NCI-H2107 treated with DMSO at 0.1 percent for 48 hours (cell line): ENCODE data around the gene CLK2.
"Not testable (repeated sequence)": the region's sequence is repeated elsewhere in the genome, so short reads cannot be mapped to it uniquely, and the experiment has no call there.

Experiments used
- DNase-seq: peaks from one replicate; lab custom pipeline; 2025; ENCODE audit not compliant: unreplicated experiment; lab: John Stamatoyannopoulos, UW

Gene CLK2

DNA sequence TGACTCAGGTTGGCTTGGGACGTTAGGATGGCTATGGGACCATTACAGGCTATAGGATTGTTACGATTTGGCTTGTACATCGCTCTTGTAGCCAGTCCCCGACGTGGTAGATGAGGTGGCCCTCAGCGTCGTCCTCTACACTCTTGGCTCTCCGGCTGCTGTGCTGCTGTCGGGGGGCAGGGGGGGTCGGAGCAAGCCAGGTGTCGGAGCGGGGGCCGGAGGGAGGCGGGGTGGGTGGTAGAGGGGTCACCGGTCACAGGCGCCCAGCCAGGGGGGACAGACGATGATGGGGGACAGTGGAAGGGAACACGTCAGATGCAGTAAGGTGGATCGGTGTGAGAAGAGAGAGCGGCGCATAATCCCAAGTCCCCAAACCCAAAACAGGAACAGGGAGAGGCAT, 4.7 kb downstream of the CLK2 start:
- no peak for DNase-seq

DNA sequence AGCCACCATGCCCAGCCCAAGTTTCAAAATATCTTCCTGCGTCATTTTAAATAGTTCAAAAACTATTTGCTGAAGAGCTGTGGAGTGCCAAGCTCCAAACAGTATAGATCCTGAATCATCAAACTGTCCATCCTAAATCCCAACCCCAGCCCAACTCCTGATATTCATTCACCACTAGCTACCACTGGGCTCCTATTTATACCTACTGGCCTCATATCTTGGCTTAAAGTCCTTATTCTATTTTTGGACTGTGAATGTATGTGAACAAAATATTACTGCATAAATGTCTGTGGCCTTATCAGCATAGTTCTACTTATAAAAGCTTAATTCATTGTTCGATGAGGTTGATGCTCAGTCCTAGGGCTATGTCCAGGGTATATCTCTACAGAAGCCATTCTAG, 5.9 kb downstream of the CLK2 start:
- no peak for DNase-seq

DNA sequence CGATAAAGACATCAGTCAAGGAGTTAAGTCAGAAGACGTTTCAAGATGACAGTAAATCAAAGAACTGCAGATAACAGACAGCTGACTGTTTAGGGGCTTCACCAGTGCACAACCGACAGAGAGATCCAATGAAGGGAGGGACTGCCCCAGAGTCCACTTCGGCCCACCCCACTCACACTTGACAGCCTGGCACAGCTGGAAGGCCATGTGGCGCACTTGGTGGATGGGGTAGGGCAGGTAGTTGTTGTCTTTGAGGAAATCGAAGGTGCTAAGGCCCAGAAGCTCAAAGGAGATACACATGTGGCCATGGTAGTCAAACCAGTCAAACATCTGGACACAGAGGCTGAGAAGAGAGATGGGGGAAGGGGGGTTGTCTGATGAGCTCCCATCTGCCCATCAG, 6.8 kb downstream of the CLK2 start:
- DNase-seq: no peak

DNA sequence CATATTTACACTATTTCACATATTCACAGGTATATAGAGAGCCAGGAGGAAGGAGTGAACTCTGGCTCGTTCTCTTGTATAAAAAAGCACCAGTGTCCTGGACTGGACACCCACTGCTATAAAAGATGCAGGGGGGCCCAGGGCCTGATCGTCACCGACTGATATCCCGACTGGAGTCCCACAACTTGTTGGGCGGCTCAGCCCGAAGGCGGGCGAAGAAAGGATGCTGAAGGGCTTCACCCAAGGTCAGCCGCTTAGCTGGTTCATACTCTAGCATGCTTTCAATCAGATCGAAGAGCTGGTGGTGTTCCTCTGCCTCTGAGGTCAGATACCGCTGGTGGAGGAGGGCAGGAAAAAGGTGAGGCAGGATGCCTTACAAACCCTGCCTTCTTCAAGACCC, 10.2 kb downstream of the CLK2 start:
- no peak for DNase-seq

- peak; percentile 100 for DNase-seq
Measured at GRCh38 chr1:155261852-155262673, 11.2 kb downstream of the CLK2 start, which contains the start of gene SCAMP3. Gene SCAMP3, minus strand, starts transcription at chr1:155262360. Its CDS starts 209 bp downstream, at chr1:155262151.

DNA sequence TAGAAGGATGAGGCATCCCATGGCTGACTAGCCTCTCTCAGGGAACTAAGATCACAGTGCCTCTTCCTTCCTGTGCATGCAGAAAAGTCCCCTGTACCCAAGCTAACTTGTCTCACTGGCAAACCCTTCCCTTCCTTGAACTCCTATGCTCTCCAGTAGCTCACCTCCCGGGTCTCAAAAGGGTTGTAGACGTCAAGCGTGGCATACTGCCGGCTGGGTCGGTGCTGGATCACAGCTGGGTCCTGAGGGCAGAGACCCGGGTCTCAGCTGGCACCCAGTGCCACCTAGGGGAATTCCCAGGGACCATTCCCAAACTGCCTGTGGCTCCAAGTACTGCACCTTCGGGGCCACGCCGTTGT, 11.8 kb downstream of the CLK2 start:
- DNase-seq: no peak

DNA sequence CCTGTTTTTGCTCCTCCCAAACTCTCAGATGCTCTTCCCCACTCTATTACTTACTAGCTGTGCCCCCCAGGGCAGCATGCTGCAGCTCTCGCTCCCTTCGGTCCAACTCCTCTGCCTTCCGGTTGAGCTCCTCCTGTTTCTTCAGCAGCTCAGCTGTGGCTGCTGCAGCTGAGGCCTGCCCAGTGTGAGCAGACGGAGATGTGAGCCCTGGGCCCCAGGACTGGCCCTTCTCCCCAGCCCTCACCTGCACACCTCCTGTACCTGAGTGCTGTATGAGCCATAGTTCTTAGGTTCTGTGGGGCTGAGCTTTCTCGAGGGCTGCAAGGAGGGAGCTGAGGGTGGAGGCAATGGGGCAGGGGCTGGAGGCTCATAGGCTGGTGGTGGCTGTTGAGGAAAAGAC, 13.0 kb downstream of the CLK2 start:
- DNase-seq: no peak

DNA sequence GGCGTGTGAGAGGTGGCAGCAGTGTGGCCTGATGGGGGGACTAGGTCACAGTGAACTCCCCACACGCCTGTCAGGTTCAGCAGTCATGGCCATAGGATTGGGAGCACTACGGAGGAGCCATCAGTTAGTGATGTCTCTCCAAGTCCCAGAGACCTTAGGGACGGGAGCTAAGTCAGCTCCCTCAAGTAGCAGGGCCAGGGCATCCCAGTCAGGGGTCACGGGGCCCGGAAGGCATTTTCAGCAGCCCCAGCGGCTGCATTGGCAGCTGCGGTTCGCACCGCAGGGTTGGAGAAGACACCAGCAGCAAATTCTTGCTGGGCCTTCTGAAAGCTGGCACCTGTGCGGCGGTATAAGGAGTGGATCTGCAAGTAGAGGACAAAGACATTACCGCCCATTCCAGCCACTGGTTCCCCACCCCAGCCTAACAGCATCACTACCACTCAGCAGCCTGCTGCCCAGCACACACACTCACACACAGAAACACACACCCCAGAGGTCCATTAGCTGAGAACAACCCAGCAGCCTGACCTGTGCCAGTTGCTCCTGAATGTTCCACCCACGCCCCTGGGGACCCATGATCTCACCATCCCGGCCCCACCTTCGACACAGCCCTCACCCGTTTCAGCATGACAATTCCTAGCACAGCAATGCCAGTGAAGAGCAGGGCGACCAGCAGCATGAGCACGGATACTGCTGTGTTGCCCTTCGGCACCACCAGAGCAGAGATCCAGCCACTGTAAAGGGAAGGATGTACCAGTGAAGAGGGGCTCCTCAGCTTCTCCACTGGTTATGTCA, 17.0 kb downstream of the CLK2 start:
- no peak for DNase-seq

GRCh38 chr1:155255243-155256007, 17.9 kb downstream of the CLK2 start, which contains the start of gene ENTREP3:
Gene ENTREP3, minus strand, starts transcription at chr1:155255483. Its CDS starts 606 bp downstream, at chr1:155254877.
- peak; percentile 91 for DNase-seq

DNA sequence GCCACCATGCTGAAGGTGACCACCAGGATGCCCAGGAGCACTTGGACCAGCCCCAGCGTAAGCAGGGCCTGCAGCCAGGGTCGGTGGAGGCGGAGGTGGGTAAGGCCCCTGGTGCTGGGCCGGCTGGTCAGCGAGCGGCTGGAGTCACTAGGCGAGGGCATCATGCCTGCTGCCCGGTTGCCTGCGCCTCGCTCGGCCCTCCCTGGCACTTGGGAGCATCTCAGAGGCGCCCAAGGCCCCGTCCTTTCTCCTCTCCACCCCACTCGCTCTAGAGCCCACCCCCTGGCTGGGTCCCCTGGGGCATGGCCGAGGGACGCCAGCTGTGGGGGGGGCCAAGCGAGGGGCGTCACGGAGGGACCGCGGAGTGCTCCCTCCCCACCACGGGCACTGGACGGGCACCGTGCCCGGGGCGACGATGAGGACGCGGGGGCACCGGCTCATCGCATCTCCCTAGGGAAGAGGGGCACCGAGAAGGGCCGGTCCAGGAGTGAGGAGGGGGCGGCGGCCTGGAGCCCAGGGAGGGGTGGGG, 18.5 kb downstream of the CLK2 start:
- DNase-seq: no peak

- DNase-seq: no peak
Measured at GRCh38 chr1:155254228-155254713, 19.0 kb downstream of the CLK2 start.

DNA sequence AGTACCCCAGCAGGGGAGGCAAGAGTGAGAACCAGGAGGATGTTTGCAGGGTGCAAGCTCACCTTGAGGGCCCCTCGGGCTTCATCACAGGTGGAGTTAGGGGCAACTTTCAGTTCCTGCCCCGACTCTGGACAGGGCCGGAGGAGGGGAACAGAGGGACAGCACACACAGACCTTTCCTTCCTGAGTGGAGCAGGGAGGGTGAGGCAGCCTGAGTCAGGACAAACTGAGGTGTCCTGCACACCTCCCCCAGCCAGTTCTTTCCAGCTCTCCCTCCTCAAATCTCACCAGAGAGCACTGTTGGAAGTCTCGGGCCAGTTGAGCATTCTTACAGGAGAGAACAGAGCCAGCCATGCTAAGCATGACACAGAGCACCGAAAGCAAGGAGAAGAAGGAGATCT, 19.5 kb downstream of the CLK2 start:
- DNase-seq: no peak

DNA sequence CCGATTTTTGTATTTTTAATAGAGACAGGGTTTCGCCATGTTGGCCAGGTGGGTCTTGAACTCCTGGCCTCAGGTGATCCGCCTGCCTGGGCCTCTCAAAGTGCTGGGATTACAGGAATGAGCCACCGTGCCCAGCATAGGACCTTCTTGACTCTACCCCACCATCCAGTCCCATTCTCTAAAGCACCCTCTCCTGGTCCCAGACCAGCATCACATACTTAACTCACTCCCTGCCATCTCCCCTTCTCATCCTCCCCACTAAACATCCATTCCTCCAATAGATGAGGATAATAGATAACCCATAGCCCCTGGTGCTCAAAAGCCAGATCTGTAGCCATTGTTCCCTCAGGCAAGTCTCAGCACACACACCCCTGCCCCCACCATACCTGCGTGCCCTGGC, 20.1 kb downstream of the CLK2 start:
- no peak for DNase-seq

DNA sequence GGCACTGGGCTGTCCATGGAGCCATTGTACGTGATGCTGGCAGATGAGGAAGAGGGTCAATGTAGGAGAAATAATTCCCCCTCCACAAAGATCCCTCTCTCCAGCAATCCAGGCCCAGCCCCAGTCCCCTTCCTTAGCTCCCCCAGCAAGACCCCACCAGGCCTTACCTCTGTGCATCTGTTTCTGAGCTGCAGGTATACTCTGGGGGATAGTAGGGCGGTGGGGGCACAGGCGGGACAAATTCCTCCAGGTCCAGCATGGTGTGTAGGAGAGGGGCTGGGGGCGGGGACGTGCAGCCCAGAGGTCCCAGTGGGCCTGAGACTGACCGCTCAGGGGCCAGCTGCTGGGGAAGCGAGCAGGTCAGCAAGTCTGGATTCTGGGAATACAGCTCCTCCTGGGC, 21.7 kb downstream of the CLK2 start:
- DNase-seq: no peak

GRCh38 chr1:155250633-155251449, 22.5 kb downstream of the CLK2 start:
- peak; percentile 90 for DNase-seq

DNA sequence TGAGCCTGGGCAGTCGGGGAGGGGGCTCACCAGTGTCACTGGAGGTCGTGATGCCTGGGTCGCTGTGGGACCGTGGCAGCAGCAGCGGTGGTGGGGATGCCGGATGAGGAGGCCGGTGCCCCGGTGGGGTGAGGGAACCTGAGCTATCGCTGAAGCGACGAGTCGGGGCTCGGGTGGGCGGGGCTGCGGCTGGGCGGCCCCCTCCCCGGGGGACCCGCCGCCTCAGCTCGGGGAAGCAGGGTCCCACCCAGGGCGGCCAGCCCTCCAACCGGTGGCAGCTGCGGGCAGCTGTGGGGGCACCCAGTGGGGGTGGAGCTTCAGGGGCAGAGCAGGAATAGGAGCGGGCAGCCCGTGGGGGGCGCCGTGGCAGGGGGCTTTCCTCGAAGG, 23.1 kb downstream of the CLK2 start:
- no peak for DNase-seq

DNA sequence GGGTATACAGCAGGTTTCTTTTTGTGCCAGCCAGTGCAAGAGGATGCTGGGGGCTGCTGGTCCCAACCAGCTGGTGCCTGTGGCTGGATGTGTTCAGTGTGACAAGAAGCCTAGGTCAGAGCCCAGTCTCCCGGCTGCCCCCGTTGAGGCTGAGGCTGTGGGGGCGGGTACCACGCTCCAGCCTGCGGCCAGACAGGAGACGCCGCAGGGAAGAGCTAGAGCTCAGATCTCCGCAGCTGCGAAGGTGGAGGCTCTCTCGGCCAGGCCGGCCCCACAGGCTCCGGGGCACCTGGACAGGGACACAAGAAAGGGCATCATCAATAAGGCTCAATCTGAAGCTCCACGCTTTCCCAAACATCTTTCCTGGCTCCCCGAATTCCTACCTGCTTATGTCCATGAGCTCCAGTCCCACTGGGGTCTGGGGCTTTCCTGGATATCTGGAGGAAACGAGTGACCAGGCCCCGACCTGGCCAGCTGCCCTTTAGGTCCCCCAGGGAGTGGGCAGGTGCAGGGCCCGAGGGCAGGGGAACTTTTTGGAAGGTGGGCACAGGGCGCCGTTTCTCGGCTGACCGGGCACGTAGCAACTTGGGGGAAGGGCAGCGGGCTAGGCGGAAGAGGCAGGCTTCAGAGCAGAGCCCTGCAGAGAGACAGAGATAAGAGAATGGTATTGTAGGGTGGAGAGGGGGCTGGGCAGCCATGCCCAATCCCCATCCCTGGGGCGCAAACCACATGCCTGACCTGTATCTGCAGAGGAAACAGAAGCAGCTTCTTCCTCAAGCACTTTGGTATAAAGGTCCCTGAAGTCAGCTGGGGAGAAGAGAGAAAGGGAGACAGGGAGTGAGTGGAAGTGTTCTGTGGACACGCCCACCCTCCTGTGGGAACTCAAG, 25.4 kb downstream of the CLK2 start:
- DNase-seq: no peak

DNA sequence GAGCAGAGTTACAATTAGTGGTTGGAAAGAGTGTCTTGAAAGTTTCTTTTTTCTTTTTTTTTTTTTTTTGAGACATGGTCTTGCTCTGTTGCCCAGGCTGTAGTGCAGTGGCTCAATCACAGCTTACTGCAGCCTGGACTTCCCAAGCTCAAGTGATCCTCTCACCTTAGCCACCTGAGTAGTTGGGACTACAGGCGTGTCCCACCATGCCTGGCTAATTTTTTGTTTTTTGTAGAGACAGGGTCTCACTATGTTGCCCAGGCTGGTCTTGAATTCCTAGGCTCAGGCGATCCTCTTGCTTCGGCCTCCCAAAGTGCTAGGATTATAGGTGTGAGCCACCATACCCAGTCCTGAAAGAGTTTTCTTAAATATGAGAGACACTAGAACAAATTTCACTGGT, 26.5 kb downstream of the CLK2 start:
- DNase-seq: not testable (repeated sequence)

DNA sequence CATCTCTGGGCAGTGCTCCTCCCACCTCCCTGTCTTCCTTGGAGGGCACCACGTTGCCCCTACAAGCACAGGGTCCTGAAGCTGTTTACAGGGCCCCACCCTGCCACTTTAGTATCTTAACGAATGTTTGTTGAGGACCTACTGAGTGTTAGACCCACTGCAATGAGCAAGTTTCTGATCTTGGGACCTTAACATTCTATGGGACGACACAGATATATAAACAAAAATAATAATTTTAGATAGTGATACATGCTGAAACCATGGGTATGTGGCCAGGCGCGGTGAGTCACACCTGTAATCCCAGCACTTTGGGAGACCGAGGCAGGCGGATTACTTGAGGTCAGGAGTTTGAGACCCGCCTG, 28.2 kb downstream of the CLK2 start:
- DNase-seq: no peak
